AG20443 (cell line): ENCODE data around the gene HHATL.

Experiments
- DNase-seq: peaks from one replicate; pipeline ENCODE4 v3.0.0; 2012; ENCODE audit warnings: low spot score, mixed read lengths

HHATL gene

GRCh38 chr3:42652611-42653302 lies 49.8 kb downstream of the HHATL start:
- DNase-seq = peak; percentile 82

- DNase-seq = peak; percentile 7
These were observed 50.4 kb downstream of the HHATL start for GRCh38 chr3:42652251-42652610.

GRCh38 chr3:42651248-42652091 lies 51.1 kb downstream of the HHATL start:
- peak; percentile 82 for DNase-seq

GRCh38 chr3:42649783-42650182 lies 52.8 kb downstream of the HHATL start:
- DNase-seq = no peak

- DNase-seq = no peak
These were observed 53.6 kb downstream of the HHATL start for GRCh38 chr3:42649006-42649405.

- DNase-seq = no peak
These were observed 54.7 kb downstream of the HHATL start for GRCh38 chr3:42647821-42648459.
